Epithelial cell of prostate (primary cell): Measurements from ENCODE around the gene OR8B12.

Source experiments
- DNase-seq: peaks from one replicate; pipeline ENCODE4 v3.0.0-alpha.2; 2011; ENCODE audit warnings: low read depth, low spot score
- H3K27ac ChIP-seq: fragments of 450-650 bp; 2 replicates; pipeline ENCODE4 v1.5.1; 2017; ENCODE audit warnings: mild to moderate bottlenecking

OR8B12 gene

GRCh38 chr11:124543554-124543953, at the start of gene OR8B12:
TSS of gene OR8B12 (minus strand) at chr11:124543654. CDS start at chr11:124543654, 0 bp downstream.
- DNase-seq = no peak
- no peak within 1 kb of the TSS for H3K27ac ChIP-seq

- DNase-seq = no peak
- no peak overlapping the region for H3K27ac ChIP-seq
These were observed 49.2 kb upstream of the OR8B12 start for GRCh38 chr11:124592627-124593026.

GRCh38 chr11:124591430-124591829, 48.0 kb upstream of the OR8B12 start:
- H3K27ac ChIP-seq = no peak overlapping the region
- DNase-seq = no peak

- H3K27ac ChIP-seq = no peak overlapping the region
- DNase-seq = no peak
These were observed 42.9 kb upstream of the OR8B12 start for GRCh38 chr11:124586238-124586860.

- DNase-seq = no peak
- no peak overlapping the region for H3K27ac ChIP-seq
These were observed 41.4 kb upstream of the OR8B12 start for GRCh38 chr11:124584681-124585372.

GRCh38 chr11:124583781-124584180, 40.3 kb upstream of the OR8B12 start:
- DNase-seq = no peak
- H3K27ac ChIP-seq = no peak overlapping the region

- DNase-seq = no peak
- no peak overlapping the region for H3K27ac ChIP-seq
These were observed 39.1 kb upstream of the OR8B12 start for GRCh38 chr11:124582565-124582964.

- H3K27ac ChIP-seq = no peak overlapping the region
These were observed 38.4 kb upstream of the OR8B12 start for GRCh38 chr11:124581817-124582216.

GRCh38 chr11:124578761-124579160, 35.3 kb upstream of the OR8B12 start:
- no peak for DNase-seq
- H3K27ac ChIP-seq = no peak overlapping the region

More at GRCh38 chr11:124581817-124582216, 38.4 kb upstream of the OR8B12 start:
- no peak for DNase-seq

GRCh38 chr11:124577716-124578427, 34.4 kb upstream of the OR8B12 start:
- DNase-seq = no peak
- H3K27ac ChIP-seq = no peak overlapping the region

GRCh38 chr11:124570160-124570559, 26.7 kb upstream of the OR8B12 start:
- no peak overlapping the region for H3K27ac ChIP-seq
- DNase-seq = no peak

- no peak for DNase-seq
- H3K27ac ChIP-seq = no peak within 1 kb of the TSS
These were observed 26.2 kb upstream of the OR8B12 start, which contains the start of gene OR8A1 for GRCh38 chr11:124569697-124570096. TSS of gene OR8A1 (plus strand) at chr11:124569997. CDS start at chr11:124570120, 123 bp downstream.

GRCh38 chr11:124556828-124557227, 13.4 kb upstream of the OR8B12 start:
- DNase-seq = no peak
- H3K27ac ChIP-seq = no peak overlapping the region

- DNase-seq = no peak
- H3K27ac ChIP-seq = no peak overlapping the region
These were observed 8.5 kb upstream of the OR8B12 start for GRCh38 chr11:124551987-124552386.

GRCh38 chr11:124551189-124551588, 7.7 kb upstream of the OR8B12 start:
- H3K27ac ChIP-seq = no peak overlapping the region

GRCh38 chr11:124543145-124543544, 309 bp downstream of the OR8B12 start:
- no peak for DNase-seq
- no peak overlapping the region for H3K27ac ChIP-seq

More at GRCh38 chr11:124551189-124551588, 7.7 kb upstream of the OR8B12 start:
- no peak for DNase-seq

- no peak overlapping the region for H3K27ac ChIP-seq
- no peak for DNase-seq
These were observed 2.2 kb downstream of the OR8B12 start for GRCh38 chr11:124541204-124541603.

- H3K27ac ChIP-seq = no peak overlapping the region
- peak; percentile 6 for DNase-seq
These were observed 5.4 kb downstream of the OR8B12 start for GRCh38 chr11:124538019-124538418.

GRCh38 chr11:124536520-124536919, 6.9 kb downstream of the OR8B12 start:
- H3K27ac ChIP-seq = no peak overlapping the region
- peak; percentile 29 for DNase-seq

- DNase-seq = no peak
- no peak overlapping the region for H3K27ac ChIP-seq
These were observed 7.8 kb downstream of the OR8B12 start for GRCh38 chr11:124535552-124536232.

- H3K27ac ChIP-seq = no peak overlapping the region
These were observed 9.4 kb downstream of the OR8B12 start for GRCh38 chr11:124534051-124534450.

More at GRCh38 chr11:124534051-124534450, 9.4 kb downstream of the OR8B12 start:
- no peak for DNase-seq
